IMR-90 (cell line): ENCODE measurements around the gene SPPL3.

Experiments
- POLR2A ChIP-seq: IDR thresholded peaks from 2 replicates; pipeline ENCODE4 v1.6.1; 2012; ENCODE audit warnings: mild to moderate bottlenecking, low read depth, low read length
- SMC3 ChIP-seq: fragments of 150-350 bp; IDR thresholded peaks from 2 replicates; pipeline ENCODE4 v1.6.1; 2016; ENCODE audit warnings: low read depth, mild to moderate bottlenecking, antibody characterized with exemption, low read length, moderate library complexity
- TF ChIP-seq, protein P1 (sequence below): conservative IDR thresholded peaks from 2 replicates; pipeline ENCODE4 v1.5.1; 2012; ENCODE audit warnings: mild to moderate bottlenecking, low read depth, low read length, improper control_type of control experiment

- TF ChIP-seq, protein P1, sequence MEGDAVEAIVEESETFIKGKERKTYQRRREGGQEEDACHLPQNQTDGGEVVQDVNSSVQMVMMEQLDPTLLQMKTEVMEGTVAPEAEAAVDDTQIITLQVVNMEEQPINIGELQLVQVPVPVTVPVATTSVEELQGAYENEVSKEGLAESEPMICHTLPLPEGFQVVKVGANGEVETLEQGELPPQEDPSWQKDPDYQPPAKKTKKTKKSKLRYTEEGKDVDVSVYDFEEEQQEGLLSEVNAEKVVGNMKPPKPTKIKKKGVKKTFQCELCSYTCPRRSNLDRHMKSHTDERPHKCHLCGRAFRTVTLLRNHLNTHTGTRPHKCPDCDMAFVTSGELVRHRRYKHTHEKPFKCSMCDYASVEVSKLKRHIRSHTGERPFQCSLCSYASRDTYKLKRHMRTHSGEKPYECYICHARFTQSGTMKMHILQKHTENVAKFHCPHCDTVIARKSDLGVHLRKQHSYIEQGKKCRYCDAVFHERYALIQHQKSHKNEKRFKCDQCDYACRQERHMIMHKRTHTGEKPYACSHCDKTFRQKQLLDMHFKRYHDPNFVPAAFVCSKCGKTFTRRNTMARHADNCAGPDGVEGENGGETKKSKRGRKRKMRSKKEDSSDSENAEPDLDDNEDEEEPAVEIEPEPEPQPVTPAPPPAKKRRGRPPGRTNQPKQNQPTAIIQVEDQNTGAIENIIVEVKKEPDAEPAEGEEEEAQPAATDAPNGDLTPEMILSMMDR, result no peak
- TF ChIP-seq POLR2A (no peak), SMC3 (no peak)
These were observed 5.6 kb upstream of the SPPL3 start for GRCh38 chr12:120909633-120910298.
